ENCODE measurements around the gene FOLR1. TPM values are rescaled to one million over a fixed set of nuclear protein-coding genes. Genes with fewer than 3 reads are reported as not detected.
A peak's percentile ranks its signal among the peaks of the same experiment; 100 is the strongest.
"Not testable (repeated sequence)": the region's sequence is repeated elsewhere in the genome, so short reads cannot be mapped to it uniquely, and the experiment has no call there.

Gene FOLR1
- total RNA-seq, 2 donors from 2014 or later: 0.52 to 3.0 TPM

- no peaks in the 10 kb centered on the region for H3K36me3 ChIP-seq (replicated peaks in 1 of 2; ENCODE audit: insufficient read depth in 1 of 2, low read depth in 2 of 2)
- H3K4me3 ChIP-seq: no peak overlapping the region
- no peaks in the 10 kb centered on the region for H3K27me3 ChIP-seq
- WGBS, 2 donors: 53 to 57% methylated on average over 4 of the region's 4 CpGs
- DNase-seq (no peak), ATAC-seq (no peak)
- intact Hi-C loops (cut with DNase I): no loop called here
- no peaks in the 10 kb centered on the region for H3K4me1 ChIP-seq
- TF ChIP-seq CTCF (IDR thresholded peaks at IDR 0.05): no peak
- no peaks in the 10 kb centered on the region for H3K9me3 ChIP-seq
- H3K27ac ChIP-seq: no peak overlapping the region
Measured at GRCh38 chr11:72179804-72180396, 12.0 kb upstream of the FOLR1 start.

GRCh38 chr11:72180892-72181552 is 10.9 kb upstream of the FOLR1 start:
- 57 to 58% methylated on average over 6 to 7 of the region's 7 CpGs for WGBS, 2 donors
- ATAC-seq; H3K36me3 ChIP-seq (replicated peaks in 1 of 2; ENCODE audit: insufficient read depth in 1 of 2, low read depth in 2 of 2); intact Hi-C loops (cut with DNase I); H3K27me3 ChIP-seq; H3K4me1 ChIP-seq; DNase-seq; H3K4me3 ChIP-seq; H3K27ac ChIP-seq; H3K9me3 ChIP-seq: not testable (repeated sequence)

GRCh38 chr11:72181553-72181958 is 10.4 kb upstream of the FOLR1 start:
- H3K27ac ChIP-seq; intact Hi-C loops (cut with DNase I); H3K4me3 ChIP-seq; H3K4me1 ChIP-seq; H3K27me3 ChIP-seq; DNase-seq; H3K9me3 ChIP-seq; ATAC-seq; H3K36me3 ChIP-seq (replicated peaks in 1 of 2; ENCODE audit: insufficient read depth in 1 of 2, low read depth in 2 of 2): not testable (repeated sequence)
- WGBS, 2 donors: 63 to 71% methylated on average over 3 of the region's 3 CpGs

- Histone ChIP-seq H3K27me3 (no peaks in the 10 kb centered on the region), H3K9me3 (no peaks in the 10 kb centered on the region), H3K27ac (no peak overlapping the region), H3K4me3 (no peak overlapping the region), H3K4me1 (peaks cover 10% of the 10 kb centered on the region), H3K36me3 (replicated peaks in 1 of 2; ENCODE audit: insufficient read depth in 1 of 2, low read depth in 2 of 2) (no peaks in the 10 kb centered on the region)
- whole genome bisulfite sequencing, 2 donors: 79 to 81% methylated on average over 1 of the region's 1 CpG
- DNase-seq: no peak
- ATAC-seq: no peak
- intact Hi-C loops (cut with DNase I): no loop called here
- TF ChIP-seq POLR2A (IDR thresholded peaks at IDR 0.05): no peak
- TF ChIP-seq CTCF (IDR thresholded peaks at IDR 0.05): no peak
Measured at GRCh38 chr11:72188267-72188666, 3.7 kb upstream of the FOLR1 start.

- WGBS, 2 donors: 45 to 57% methylated on average over 2 to 3 of the region's 3 CpGs
- intact Hi-C loops (cut with DNase I): no loop called here
- Histone ChIP-seq H3K4me3 (no peak overlapping the region), H3K36me3 (replicated peaks in 1 of 2; ENCODE audit: insufficient read depth in 1 of 2, low read depth in 2 of 2) (no peaks in the 10 kb centered on the region), H3K27me3 (no peaks in the 10 kb centered on the region), H3K4me1 (peaks cover 10% of the 10 kb centered on the region), H3K27ac (peak overlapping the region in 3 of 4 donors; percentile 18 to 44 (median 23)), H3K9me3 (no peaks in the 10 kb centered on the region)
- TF ChIP-seq CTCF (IDR thresholded peaks at IDR 0.05) (no peak), POLR2A (IDR thresholded peaks at IDR 0.05) (no peak)
- DNase-seq (peak; percentile 14 to 60 (median 48)), ATAC-seq (peak; percentile 68)
Measured at GRCh38 chr11:72189455-72190250, 2.3 kb upstream of the FOLR1 start.

Measured in body of pancreas (tissue), 4 donors.